ENCODE measurements around the gene CDH1. TPM values are rescaled to one million over a fixed set of nuclear protein-coding genes. Genes with fewer than 3 reads are reported as not detected.

CDH1 gene
- 0.11 TPM in 1 of 2 replicates, not detected in the other for total RNA-seq

DNA sequence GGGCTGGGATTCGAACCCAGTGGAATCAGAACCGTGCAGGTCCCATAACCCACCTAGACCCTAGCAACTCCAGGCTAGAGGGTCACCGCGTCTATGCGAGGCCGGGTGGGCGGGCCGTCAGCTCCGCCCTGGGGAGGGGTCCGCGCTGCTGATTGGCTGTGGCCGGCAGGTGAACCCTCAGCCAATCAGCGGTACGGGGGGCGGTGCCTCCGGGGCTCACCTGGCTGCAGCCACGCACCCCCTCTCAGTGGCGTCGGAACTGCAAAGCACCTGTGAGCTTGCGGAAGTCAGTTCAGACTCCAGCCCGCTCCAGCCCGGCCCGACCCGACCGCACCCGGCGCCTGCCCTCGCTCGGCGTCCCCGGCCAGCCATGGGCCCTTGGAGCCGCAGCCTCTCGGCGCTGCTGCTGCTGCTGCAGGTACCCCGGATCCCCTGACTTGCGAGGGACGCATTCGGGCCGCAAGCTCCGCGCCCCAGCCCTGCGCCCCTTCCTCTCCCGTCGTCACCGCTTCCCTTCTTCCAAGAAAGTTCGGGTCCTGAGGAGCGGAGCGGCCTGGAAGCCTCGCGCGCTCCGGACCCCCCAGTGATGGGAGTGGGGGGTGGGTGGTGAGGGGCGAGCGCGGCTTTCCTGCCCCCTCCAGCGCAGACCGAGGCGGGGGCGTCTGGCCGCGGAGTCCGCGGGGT lies at the start of gene CDH1:
TSS of gene CDH1 (plus strand) at position 247 of the 684 bp plus-strand sequence. CDS start at position 371, 124 bp downstream.

DNA sequence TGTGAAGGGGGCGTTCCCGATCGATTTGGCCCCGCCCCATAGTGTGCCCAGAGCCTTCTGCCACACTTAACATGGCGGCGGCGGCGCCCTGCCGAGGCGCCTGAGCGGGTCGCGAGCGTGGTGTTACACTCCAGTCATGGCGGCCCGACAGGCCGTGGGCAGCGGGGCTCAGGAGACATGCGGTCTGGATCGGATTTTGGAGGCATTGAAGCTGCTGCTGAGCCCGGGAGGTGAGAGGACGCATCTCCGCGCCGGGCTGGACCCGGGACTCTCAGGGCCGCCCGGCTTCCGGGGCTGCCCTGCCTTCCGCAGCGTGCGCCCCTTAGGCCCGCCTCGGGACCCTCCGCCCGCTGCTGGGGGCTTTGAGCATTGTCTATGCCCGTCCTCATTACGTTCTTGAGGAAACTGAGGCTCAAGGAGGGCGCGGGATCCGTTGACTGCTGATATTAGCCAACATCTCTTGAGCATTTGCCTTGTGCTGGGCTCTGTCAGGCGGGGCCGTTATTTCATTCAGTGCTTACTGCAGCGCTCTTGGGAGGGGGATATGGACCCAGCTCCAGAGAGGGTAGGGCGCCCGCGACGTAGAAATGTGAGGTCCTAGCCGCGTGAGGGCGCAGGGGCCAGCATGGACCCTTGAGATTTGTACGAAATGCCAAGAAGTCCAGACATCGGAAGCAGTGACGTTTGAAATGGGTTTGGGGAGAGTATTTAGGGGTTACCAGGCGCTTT lies 106.6 kb downstream of the CDH1 start, which contains the start of gene TANGO6:
TSS of gene TANGO6 (plus strand) at position 50 of the 729 bp plus-strand sequence. CDS start at position 137, 87 bp downstream.

Small RNA genes lying within 50 kb of the gene (small RNA-seq; reads per million reads assigned to genes)
- not detected for gene RNA5SP429

Other genes starting within 250 kb of the CDH1 start
- gene ZFP90, start 198.0 kb upstream of the CDH1 start, total RNA-seq: 38.3 and 47.2 TPM in 2 replicates
- gene CDH3, start 92.0 kb upstream of the CDH1 start, total RNA-seq: 0.13 and 0.22 TPM in 2 replicates
- 23.8 and 24.8 TPM in 2 replicates for gene TANGO6, start 106.2 kb downstream of the CDH1 start, total RNA-seq

All from articular chondrocyte of knee joint (primary cell).